Astrocyte of the spinal cord (primary cell): ENCODE measurements around the gene F7.

Source experiments
- DNase-seq: peaks from one replicate; pipeline ENCODE4 v3.0.0; 2011; ENCODE audit warnings: low read depth, low spot score
- H3K4me3 ChIP-seq: 2 replicates; pipeline ENCODE4 v1.5.1; 2011; ENCODE audit warnings: low read depth, mild to moderate bottlenecking, low read length, moderate library complexity
- CTCF ChIP-seq: IDR thresholded peaks from 2 replicates; pipeline ENCODE4 v1.5.1; 2012; ENCODE audit warnings: low read depth, mild to moderate bottlenecking, low read length, inconsistent platforms
- in situ Hi-C: cut with HindIII; loops from 2 replicates; pipeline ENCODE4 v1.10.0; 2017; ENCODE audit warnings: low sequenced_read_pairs

F7 gene

GRCh38 chr13:113145911-113146598 is 40.5 kb downstream of the F7 start:
- in situ Hi-C loops: no loop called here

GRCh38 chr13:113146750-113147149 is 41.2 kb downstream of the F7 start:
- H3K4me3 ChIP-seq: no peak overlapping the region
- no peak for DNase-seq
- no peak for TF ChIP-seq CTCF
- in situ Hi-C loops: no loop called here

More at GRCh38 chr13:113145911-113146598, 40.5 kb downstream of the F7 start:
- DNase-seq: no peak
- TF ChIP-seq CTCF: no peak
- no peak overlapping the region for H3K4me3 ChIP-seq

- DNase-seq: no peak
- in situ Hi-C loops: no loop called here
- no peak overlapping the region for H3K4me3 ChIP-seq
- no peak for TF ChIP-seq CTCF
Measured at GRCh38 chr13:113147206-113147605, 41.6 kb downstream of the F7 start.

- no peak for DNase-seq
- no peak for TF ChIP-seq CTCF
- H3K4me3 ChIP-seq: no peak overlapping the region
- in situ Hi-C loops: no loop called here
Measured at GRCh38 chr13:113148407-113148806, 42.8 kb downstream of the F7 start.

- no peak for DNase-seq
- in situ Hi-C loops: no loop called here
- no peak overlapping the region for H3K4me3 ChIP-seq
- no peak for TF ChIP-seq CTCF
Measured at GRCh38 chr13:113148940-113149503, 43.4 kb downstream of the F7 start.

- in situ Hi-C loops: no loop called here
- no peak overlapping the region for H3K4me3 ChIP-seq
- no peak for DNase-seq
- no peak for TF ChIP-seq CTCF
Measured at GRCh38 chr13:113149711-113150549, 44.3 kb downstream of the F7 start.
